ENCODE measurements around the gene CDH4.

The CDH4 gene

GRCh38 chr20:61328911-61329558, 77.0 kb downstream of the CDH4 start:
- no peak for DNase-seq (ENCODE audit: low read depth)

- no peak for DNase-seq (ENCODE audit: low read depth)
Measured at GRCh38 chr20:61330441-61330840, 78.4 kb downstream of the CDH4 start.

DNA sequence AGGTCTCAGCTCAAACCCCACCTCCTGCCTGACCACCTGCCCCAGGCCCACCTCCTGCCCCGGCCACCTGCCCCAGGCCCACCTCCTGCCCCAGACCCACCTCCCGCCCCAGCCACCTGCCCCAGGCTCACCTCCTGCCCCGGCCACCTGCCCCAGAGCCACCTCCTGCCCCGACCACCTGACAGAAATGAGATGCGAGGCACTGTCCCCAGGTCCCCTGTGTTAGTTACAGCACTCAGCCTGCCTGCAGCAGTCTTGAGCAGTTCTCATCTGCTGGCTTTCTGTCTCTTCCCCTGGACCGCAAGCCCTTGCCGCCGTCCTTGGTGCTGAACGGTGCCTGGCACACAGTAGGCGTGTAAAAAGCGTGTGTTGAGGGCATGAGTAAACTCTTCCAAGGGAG, 79.5 kb downstream of the CDH4 start:
- no peak for DNase-seq (ENCODE audit: low read depth)

GRCh38 chr20:61332016-61332975, 80.2 kb downstream of the CDH4 start:
- DNase-seq (ENCODE audit: low read depth): no peak

DNA sequence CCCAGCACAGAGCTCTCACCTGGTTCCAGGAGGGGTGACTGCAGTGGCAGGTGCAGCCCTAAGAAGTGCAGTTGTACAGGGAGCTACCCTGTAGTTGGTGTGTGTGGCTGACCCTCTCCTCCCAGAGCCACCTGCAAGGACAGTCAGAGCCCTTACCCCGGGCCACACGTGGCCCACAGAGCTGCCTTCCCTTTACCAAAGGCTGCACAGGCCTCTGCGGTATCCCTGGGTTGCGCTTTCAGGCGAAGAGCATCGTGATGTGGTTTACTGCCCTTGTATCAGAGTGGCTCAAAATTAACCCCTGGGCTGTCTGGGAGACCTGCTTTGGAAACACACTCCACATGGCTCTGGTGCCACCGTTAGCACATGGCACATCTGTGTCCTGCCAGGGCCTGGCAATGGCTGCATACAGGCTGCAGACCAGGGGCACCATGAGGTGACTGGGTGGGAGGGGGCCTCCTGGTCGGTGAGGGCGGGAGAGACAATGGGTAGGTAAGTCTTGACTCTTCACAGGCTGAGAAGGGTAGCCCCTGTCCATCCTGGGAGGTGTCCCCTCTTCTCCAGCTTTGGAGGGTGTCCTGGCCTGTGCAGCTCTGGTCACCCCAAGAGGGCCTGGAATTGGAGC, 81.5 kb downstream of the CDH4 start:
- DNase-seq (ENCODE audit: low read depth): no peak

DNA sequence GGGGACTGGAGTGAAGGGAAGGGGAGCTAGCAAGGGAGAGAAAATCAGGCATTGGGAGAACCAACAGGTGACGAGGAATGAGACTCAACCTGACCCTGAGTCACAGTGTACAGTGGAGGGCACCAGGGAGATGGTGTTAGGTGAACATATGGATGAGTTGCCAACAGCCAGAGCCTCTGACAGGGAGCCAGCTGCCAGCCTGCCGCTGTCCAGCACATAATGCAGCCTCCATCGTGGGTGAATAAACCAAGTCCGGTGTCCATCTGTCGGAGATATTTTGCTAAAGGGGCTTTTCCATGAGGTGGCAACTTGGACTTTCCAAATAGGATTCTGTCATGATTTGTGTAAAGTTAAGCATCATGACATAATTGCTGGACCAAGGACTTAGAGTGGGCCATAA, 88.1 kb downstream of the CDH4 start:
- DNase-seq (ENCODE audit: low read depth): no peak

DNA sequence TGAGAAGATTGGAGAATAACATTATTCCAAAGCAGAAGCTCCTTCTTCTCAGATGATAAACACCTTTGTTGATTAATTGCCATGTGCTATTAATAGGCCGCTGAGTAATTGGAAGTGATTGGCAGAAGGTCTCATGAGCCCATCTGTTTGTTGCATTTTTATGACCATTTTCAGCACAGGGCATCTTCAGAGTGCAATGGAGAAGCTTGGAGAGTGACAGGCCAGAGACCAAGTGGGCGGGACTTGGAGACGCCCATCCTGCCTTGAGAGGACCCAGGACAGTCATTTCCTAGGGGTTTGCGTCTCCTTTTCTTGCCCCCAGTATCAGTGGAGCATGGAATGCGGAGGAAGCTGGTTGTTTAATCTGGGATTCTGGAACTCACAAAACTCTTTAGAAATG, 89.5 kb downstream of the CDH4 start:
- DNase-seq (ENCODE audit: low read depth): no peak

- DNase-seq (ENCODE audit: low read depth): no peak
Measured at GRCh38 chr20:61343934-61344333, 91.9 kb downstream of the CDH4 start.

DNA sequence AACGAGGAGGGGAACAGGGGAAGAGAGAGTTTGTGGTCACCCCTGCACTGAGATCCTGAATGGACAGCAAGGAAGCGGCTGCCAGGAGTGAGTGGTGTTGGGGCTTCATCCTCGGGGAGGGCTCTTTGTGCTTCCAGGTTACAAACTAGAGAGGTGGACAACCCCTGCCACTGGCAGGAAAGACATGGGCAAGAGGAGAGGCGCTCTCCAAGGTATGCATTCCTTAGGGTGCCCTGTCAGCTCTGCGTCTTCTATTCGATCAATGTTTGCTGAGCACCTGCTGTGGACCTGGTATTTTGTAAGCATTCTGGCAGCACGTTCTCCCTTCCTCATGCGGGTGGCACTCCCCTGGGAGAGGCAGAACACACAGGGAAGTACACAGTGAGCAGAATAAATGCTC, 93.6 kb downstream of the CDH4 start:
- DNase-seq (ENCODE audit: low read depth): no peak

- no peak for DNase-seq (ENCODE audit: low read depth)
Measured at GRCh38 chr20:61346996-61347395, 94.9 kb downstream of the CDH4 start.

GRCh38 chr20:61347443-61347842, 95.4 kb downstream of the CDH4 start:
- no peak for DNase-seq (ENCODE audit: low read depth)

GRCh38 chr20:61349447-61350165, 97.5 kb downstream of the CDH4 start:
- no peak for DNase-seq (ENCODE audit: low read depth)

DNA sequence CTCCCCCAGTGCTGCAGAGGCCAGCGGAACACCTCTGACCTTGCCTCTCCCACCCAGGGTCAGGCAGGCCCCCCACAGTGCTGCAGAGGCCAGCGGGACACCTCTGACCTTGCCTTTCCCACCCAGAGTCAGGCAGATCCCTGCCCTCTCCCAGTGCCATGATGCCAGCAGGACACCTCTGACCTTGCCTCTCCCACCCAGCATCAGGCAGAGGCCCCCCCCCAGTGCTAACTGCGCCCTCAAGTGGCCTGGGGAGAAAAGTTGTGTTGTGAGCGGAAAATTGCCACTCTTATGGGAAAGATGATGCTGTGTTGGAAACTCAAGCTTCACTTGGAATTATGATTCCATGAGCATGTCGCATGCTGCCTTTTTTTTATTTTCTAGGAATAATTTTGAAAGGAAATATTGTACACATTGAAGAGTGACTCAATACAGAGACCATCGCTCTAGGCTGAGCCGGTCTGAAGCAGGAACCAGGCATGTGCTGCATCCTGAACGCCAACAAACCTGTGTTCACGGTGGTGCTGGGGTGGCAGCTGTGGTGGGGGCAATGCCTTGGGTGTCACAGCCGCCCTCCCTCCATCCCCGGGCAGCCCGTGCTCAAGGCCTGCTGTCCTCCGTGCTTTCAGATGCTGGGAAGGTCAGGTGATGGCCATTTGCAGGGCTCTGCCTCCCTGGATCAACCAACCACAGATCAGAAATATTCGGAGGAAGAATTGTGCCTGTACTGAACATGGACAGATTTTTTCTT, 98.6 kb downstream of the CDH4 start:
- no peak for DNase-seq (ENCODE audit: low read depth)

DNA sequence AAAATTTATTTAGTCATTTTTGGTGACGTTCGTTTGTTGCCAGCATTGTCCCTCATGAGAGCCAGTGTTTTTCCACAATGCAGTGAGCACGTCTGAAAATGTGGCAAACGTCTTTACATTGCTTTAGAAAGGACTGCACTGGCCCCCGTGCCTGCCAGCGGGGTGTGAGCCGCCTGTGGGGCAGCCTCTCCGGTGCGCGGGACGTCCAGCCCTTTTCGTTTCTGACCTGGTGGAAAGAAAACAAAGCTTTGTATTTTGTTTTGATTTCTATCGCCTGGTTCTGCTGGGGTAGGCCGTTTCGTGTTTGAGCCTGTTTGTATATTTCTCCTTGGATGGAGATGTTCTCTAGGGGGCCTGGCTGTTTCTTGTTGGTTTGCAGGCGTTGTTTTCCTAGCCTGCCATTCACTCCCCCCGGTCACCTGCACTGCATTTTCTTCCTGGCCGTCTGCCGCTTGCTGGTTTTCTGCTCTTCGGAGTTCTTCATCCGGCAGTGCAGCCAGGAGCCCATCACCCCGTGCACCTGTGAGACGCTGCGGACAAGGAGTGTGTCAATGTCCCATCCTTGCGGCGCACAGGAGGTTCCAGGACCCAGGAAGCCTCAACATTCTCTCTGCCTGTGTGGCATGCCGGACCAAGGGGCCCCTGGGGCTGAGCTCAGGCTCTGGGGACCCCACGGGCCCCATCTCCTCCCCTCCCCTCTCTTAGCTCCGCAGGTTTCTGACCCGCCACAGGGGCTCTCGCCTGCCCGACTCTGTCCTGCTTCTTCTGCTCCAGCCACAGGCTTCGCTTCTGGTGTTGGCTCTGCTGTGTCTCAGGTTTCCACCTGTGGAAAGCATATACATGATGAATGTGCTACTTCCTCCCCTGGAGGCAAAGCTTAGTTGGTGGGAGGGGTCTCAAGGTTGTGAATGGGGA, 100.5 kb downstream of the CDH4 start:
- no peak for DNase-seq (ENCODE audit: low read depth)

DNA sequence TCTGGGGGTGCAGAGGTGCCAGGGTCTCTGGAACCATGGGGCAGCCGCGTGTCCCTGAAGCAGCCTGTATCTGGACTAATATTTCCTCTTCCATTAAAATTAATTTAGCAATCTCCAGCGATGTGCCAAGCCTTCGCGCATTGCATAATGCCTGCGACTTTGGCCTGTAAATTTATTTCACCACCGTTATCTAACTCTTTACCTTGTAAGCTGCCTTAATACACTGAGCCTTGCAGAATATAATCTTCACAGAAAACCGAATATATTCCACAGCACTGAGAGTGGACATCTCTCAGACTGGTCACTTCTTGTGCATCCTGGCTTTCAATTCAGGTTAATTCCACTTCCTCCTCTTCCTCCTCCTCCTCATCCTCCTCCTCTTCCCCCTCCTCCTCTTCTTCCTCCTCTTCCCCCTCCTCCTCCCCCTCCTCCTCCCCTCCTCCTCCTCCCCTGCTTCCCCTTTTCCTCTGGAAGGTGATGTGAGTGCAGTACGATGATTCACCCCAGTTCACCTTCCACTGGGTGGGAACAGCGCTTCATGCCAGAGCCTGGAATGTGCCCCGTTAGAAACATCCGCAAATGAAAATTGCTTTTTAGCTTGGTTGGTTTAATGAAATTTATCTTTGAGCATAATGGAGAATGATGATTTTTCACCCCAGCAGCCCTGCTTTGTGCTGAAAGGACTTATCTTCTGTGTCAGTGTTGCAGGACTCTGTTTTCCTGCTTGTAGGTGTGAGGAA, 101.4 kb downstream of the CDH4 start:
- no peak for DNase-seq (ENCODE audit: low read depth)

- no peak for DNase-seq (ENCODE audit: low read depth)
Measured at GRCh38 chr20:61354001-61354390, 101.9 kb downstream of the CDH4 start.

- DNase-seq (ENCODE audit: low read depth): no peak
Measured at GRCh38 chr20:61354501-61354900, 102.4 kb downstream of the CDH4 start.

DNA sequence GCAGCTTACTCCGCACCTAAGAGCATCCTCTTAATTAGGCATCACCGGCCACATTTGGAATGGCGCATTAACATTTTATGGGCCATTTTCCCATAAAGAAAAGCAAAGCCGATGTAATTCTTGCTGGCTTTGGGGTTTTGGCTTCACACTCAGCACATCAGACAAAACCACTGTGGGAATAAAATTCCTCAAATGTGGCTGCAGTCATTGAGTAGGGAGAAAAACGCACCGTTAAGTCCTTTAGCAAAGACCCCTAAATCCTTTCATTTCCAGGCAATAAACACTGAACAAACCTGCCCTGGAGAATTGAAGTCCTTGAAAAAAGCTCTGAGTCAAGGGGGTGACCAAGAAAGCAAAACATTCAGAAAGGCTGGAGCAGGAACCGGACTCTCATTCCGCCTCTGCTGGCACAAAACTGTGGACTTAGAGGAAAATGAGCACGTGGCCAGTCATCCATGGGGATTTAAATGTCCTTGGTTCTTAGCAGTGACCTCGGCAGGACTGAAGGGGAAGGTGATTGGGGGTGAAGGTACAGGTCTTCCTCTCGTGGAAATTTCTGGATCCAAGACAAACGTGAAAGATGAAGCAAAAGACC, 102.9 kb downstream of the CDH4 start:
- DNase-seq (ENCODE audit: low read depth): no peak

DNA sequence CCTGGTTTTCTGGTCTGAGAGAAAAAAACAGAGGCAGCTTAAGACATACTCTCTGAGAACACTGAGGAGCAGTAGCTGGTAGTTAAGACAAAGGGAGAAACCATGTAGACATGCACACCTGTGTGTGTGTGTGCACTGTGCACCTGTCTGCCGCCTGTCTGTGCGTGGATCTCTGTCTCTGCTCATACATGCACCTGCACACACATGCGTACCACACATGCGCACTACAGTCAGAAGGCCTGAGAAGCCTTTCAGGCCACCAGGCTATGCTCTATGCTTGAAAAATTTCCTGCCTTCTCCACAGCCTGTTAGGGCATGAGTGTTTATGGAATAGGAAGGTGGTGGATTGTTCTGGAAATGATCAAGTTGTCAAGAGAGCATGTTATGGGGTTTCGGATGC, 103.5 kb downstream of the CDH4 start:
- DNase-seq (ENCODE audit: low read depth): no peak
